ENCODE data around the gene TRIM9.

The TRIM9 gene

GRCh38 chr14:51044961-51045360 lies 49.9 kb downstream of the TRIM9 start:
- Histone ChIP-seq H3K4me3 (ENCODE audit: low read depth in 1 of 2, low read length in 2 of 2) (no peak overlapping the region), H3K9ac (ENCODE audit: low read length) (no peak overlapping the region), H3K36me3 (ENCODE audit: insufficient read depth, low read length) (no peaks in the 10 kb centered on the region), H3K4me1 (ENCODE audit: insufficient read depth, low read length) (no peaks in the 10 kb centered on the region), H3K9me3 (ENCODE audit: low read length) (no peaks in the 10 kb centered on the region), H3K27ac (ENCODE audit: low read depth, low read length) (no peak overlapping the region), H3K27me3 (ENCODE audit: control insufficient read depth in 1 of 2, insufficient read depth in 2 of 2, low read length in 2 of 2) (no peaks in the 10 kb centered on the region)

- Histone ChIP-seq H3K4me1 (ENCODE audit: insufficient read depth, low read length) (no peaks in the 10 kb centered on the region), H3K36me3 (ENCODE audit: insufficient read depth, low read length) (no peaks in the 10 kb centered on the region), H3K9me3 (ENCODE audit: low read length) (no peaks in the 10 kb centered on the region), H3K27me3 (ENCODE audit: control insufficient read depth in 1 of 2, insufficient read depth in 2 of 2, low read length in 2 of 2) (no peaks in the 10 kb centered on the region), H3K4me3 (ENCODE audit: low read depth in 1 of 2, low read length in 2 of 2) (no peak overlapping the region), H3K27ac (ENCODE audit: low read depth, low read length) (no peak overlapping the region), H3K9ac (ENCODE audit: low read length) (no peak overlapping the region)
Observed at GRCh38 chr14:51041883-51042282, 53.0 kb downstream of the TRIM9 start.

- Histone ChIP-seq H3K27ac (ENCODE audit: low read depth, low read length) (no peak overlapping the region), H3K27me3 (ENCODE audit: control insufficient read depth in 1 of 2, insufficient read depth in 2 of 2, low read length in 2 of 2) (no peaks in the 10 kb centered on the region), H3K36me3 (ENCODE audit: insufficient read depth, low read length) (no peaks in the 10 kb centered on the region), H3K4me1 (ENCODE audit: insufficient read depth, low read length) (no peaks in the 10 kb centered on the region), H3K4me3 (ENCODE audit: low read depth in 1 of 2, low read length in 2 of 2) (no peak overlapping the region), H3K9me3 (ENCODE audit: low read length) (no peaks in the 10 kb centered on the region), H3K9ac (ENCODE audit: low read length) (no peak overlapping the region)
Observed at GRCh38 chr14:51041108-51041531, 53.8 kb downstream of the TRIM9 start.

- peaks cover 7% of the 10 kb centered on the region for H3K4me1 ChIP-seq (ENCODE audit: insufficient read depth, low read length)
- H3K9me3 ChIP-seq (ENCODE audit: low read length), result no peaks in the 10 kb centered on the region
- no peak overlapping the region for H3K9ac ChIP-seq (ENCODE audit: low read length)
- H3K36me3 ChIP-seq (ENCODE audit: insufficient read depth, low read length), result no peaks in the 10 kb centered on the region
- no peak overlapping the region for H3K4me3 ChIP-seq (ENCODE audit: low read depth in 1 of 2, low read length in 2 of 2)
- no peaks in the 10 kb centered on the region for H3K27me3 ChIP-seq (ENCODE audit: control insufficient read depth in 1 of 2, insufficient read depth in 2 of 2, low read length in 2 of 2)
- H3K27ac ChIP-seq (ENCODE audit: low read depth, low read length), result no peak overlapping the region
Observed at GRCh38 chr14:51039252-51039651, 55.7 kb downstream of the TRIM9 start.

GRCh38 chr14:51035611-51036192 lies 59.2 kb downstream of the TRIM9 start:
- no peaks in the 10 kb centered on the region for H3K27me3 ChIP-seq (ENCODE audit: control insufficient read depth in 1 of 2, insufficient read depth in 2 of 2, low read length in 2 of 2)
- no peak overlapping the region for H3K9ac ChIP-seq (ENCODE audit: low read length)
- H3K4me3 ChIP-seq (ENCODE audit: low read depth in 1 of 2, low read length in 2 of 2), result no peak overlapping the region
- no peak overlapping the region for H3K27ac ChIP-seq (ENCODE audit: low read depth, low read length)
- no peaks in the 10 kb centered on the region for H3K9me3 ChIP-seq (ENCODE audit: low read length)
- peaks cover 7% of the 10 kb centered on the region for H3K4me1 ChIP-seq (ENCODE audit: insufficient read depth, low read length)
- H3K36me3 ChIP-seq (ENCODE audit: insufficient read depth, low read length), result no peaks in the 10 kb centered on the region

GRCh38 chr14:51028851-51029754 lies 65.8 kb downstream of the TRIM9 start:
- Histone ChIP-seq H3K36me3 (ENCODE audit: insufficient read depth, low read length) (no peaks in the 10 kb centered on the region), H3K9ac (ENCODE audit: low read length) (no peak overlapping the region), H3K27me3 (ENCODE audit: control insufficient read depth in 1 of 2, insufficient read depth in 2 of 2, low read length in 2 of 2) (no peaks in the 10 kb centered on the region), H3K4me3 (ENCODE audit: low read depth in 1 of 2, low read length in 2 of 2) (no peak overlapping the region), H3K4me1 (ENCODE audit: insufficient read depth, low read length) (peaks cover 25% of the 10 kb centered on the region), H3K27ac (ENCODE audit: low read depth, low read length) (no peak overlapping the region), H3K9me3 (ENCODE audit: low read length) (no peaks in the 10 kb centered on the region)

- no peaks in the 10 kb centered on the region for H3K9me3 ChIP-seq (ENCODE audit: low read length)
- H3K9ac ChIP-seq (ENCODE audit: low read length), result no peak overlapping the region
- H3K27me3 ChIP-seq (ENCODE audit: control insufficient read depth in 1 of 2, insufficient read depth in 2 of 2, low read length in 2 of 2), result no peaks in the 10 kb centered on the region
- no peak overlapping the region for H3K27ac ChIP-seq (ENCODE audit: low read depth, low read length)
- H3K36me3 ChIP-seq (ENCODE audit: insufficient read depth, low read length), result no peaks in the 10 kb centered on the region
- H3K4me3 ChIP-seq (ENCODE audit: low read depth in 1 of 2, low read length in 2 of 2), result no peak overlapping the region
- peaks cover 32% of the 10 kb centered on the region for H3K4me1 ChIP-seq (ENCODE audit: insufficient read depth, low read length)
Observed at GRCh38 chr14:51028361-51028760, 66.5 kb downstream of the TRIM9 start.

GRCh38 chr14:51024377-51024776 lies 70.5 kb downstream of the TRIM9 start:
- Histone ChIP-seq H3K9ac (ENCODE audit: low read length) (no peak overlapping the region), H3K27ac (ENCODE audit: low read depth, low read length) (peak overlapping the region; percentile 40), H3K4me3 (ENCODE audit: low read depth in 1 of 2, low read length in 2 of 2) (no peak overlapping the region), H3K4me1 (ENCODE audit: insufficient read depth, low read length) (peaks cover 45% of the 10 kb centered on the region), H3K36me3 (ENCODE audit: insufficient read depth, low read length) (no peaks in the 10 kb centered on the region), H3K27me3 (ENCODE audit: control insufficient read depth in 1 of 2, insufficient read depth in 2 of 2, low read length in 2 of 2) (no peaks in the 10 kb centered on the region), H3K9me3 (ENCODE audit: low read length) (no peaks in the 10 kb centered on the region)

- H3K9ac ChIP-seq (ENCODE audit: low read length), result no peak overlapping the region
Observed at GRCh38 chr14:51023964-51024363, 70.9 kb downstream of the TRIM9 start.

GRCh38 chr14:51022769-51023168 lies 72.1 kb downstream of the TRIM9 start:
- Histone ChIP-seq H3K36me3 (ENCODE audit: insufficient read depth, low read length) (no peaks in the 10 kb centered on the region), H3K9ac (ENCODE audit: low read length) (no peak overlapping the region), H3K4me1 (ENCODE audit: insufficient read depth, low read length) (peaks cover 50% of the 10 kb centered on the region), H3K9me3 (ENCODE audit: low read length) (no peaks in the 10 kb centered on the region), H3K27me3 (ENCODE audit: control insufficient read depth in 1 of 2, insufficient read depth in 2 of 2, low read length in 2 of 2) (no peaks in the 10 kb centered on the region), H3K4me3 (ENCODE audit: low read depth in 1 of 2, low read length in 2 of 2) (no peak overlapping the region), H3K27ac (ENCODE audit: low read depth, low read length) (no peak overlapping the region)

More at GRCh38 chr14:51023964-51024363, 70.9 kb downstream of the TRIM9 start:
- peaks cover 50% of the 10 kb centered on the region for H3K4me1 ChIP-seq (ENCODE audit: insufficient read depth, low read length)
- peak overlapping the region; percentile 40 for H3K27ac ChIP-seq (ENCODE audit: low read depth, low read length)
- H3K4me3 ChIP-seq (ENCODE audit: low read depth in 1 of 2, low read length in 2 of 2), result no peak overlapping the region
- H3K36me3 ChIP-seq (ENCODE audit: insufficient read depth, low read length), result no peaks in the 10 kb centered on the region
- no peaks in the 10 kb centered on the region for H3K9me3 ChIP-seq (ENCODE audit: low read length)
- no peaks in the 10 kb centered on the region for H3K27me3 ChIP-seq (ENCODE audit: control insufficient read depth in 1 of 2, insufficient read depth in 2 of 2, low read length in 2 of 2)

GRCh38 chr14:51020024-51020710 lies 74.7 kb downstream of the TRIM9 start:
- Histone ChIP-seq H3K27me3 (ENCODE audit: control insufficient read depth in 1 of 2, insufficient read depth in 2 of 2, low read length in 2 of 2) (no peaks in the 10 kb centered on the region), H3K27ac (ENCODE audit: low read depth, low read length) (no peak overlapping the region), H3K4me3 (ENCODE audit: low read depth in 1 of 2, low read length in 2 of 2) (no peak overlapping the region), H3K4me1 (ENCODE audit: insufficient read depth, low read length) (peaks cover 36% of the 10 kb centered on the region), H3K9ac (ENCODE audit: low read length) (no peak overlapping the region), H3K36me3 (ENCODE audit: insufficient read depth, low read length) (no peaks in the 10 kb centered on the region), H3K9me3 (ENCODE audit: low read length) (no peaks in the 10 kb centered on the region)

Measured in muscle layer of colon (tissue), 2 donors.